GM19372 (cell line): Measurements from ENCODE around the gene EGFLAM.

Experiments used
- ATAC-seq: cut with Tn5 transposase; IDR thresholded peaks from one replicate; pipeline ENCODE4 v1.9.1; 2021; ENCODE audit warnings: mild to moderate bottlenecking, low read depth, moderate library complexity; ENCODE audit not compliant: unreplicated experiment

The EGFLAM gene

DNA sequence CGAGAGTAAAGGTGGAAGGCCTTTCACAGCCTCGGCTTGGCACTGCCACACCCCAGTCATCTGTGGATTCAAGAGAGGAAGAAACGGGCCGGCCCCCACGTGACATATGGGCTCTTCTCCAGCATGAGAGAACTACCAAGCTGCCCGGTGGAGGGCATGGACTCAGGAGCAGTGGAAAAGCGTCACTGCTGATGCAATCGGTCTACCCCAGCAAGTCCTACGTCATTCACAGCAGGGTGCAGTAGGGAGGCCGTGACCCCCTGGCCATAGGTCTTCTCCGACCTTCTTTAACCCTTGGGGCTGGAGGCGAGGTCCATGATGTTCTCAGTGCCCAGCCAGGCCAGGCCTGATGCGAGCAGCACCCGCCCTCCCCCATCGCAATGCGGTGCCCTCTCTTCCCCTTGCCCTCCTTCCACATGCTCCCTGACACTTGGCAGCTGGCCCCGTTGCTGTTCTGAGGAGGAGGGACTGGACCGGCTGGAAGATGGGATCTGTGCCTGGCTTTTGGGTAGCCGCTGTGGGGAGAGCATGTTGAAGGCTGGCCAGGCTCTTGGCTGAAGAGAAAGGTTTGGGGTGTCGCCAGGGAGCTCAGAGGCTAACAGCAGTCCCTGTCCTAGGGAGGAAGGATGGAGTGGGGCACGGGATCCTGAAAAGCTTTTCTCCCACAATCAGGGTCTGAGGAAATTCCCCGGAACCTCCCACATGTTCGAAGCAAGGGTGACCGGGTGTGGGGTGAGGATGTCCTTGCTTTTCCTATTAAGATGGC lies 208.2 kb downstream of the EGFLAM start:
- no peak for ATAC-seq

DNA sequence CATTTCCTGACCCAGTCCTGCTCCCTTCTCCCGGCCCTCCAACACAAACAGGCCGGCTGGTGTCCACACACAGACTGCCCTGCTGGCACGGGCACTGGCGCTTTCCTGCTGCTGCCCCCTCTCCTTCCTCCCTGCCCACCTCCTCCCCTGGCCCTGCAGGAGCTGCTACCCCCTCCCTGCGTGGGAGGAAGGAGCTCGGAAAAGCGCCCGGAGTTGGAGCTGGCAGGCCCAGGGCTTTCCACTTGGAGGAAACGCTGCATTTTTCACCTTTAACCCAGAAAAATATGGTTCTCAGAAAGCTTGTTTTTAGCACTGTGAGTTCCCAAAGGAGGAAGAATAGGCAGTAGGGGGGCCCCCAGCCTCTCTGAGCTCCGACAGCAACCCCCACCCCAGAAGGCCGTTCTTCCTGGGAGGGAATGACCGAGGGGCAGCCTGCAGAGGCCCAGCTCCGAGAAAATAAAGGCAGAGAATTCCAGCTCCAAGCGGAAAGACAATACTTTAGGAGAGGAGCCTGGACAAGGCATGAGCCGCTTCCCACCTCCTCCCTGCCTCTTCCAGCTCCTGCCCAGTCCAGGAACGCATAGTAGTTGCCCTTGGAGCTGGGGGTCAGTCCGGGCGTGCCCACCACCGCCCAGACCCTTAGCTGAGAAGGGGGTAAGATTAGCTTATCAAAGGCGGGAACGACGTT lies 209.1 kb downstream of the EGFLAM start:
- no peak for ATAC-seq

DNA sequence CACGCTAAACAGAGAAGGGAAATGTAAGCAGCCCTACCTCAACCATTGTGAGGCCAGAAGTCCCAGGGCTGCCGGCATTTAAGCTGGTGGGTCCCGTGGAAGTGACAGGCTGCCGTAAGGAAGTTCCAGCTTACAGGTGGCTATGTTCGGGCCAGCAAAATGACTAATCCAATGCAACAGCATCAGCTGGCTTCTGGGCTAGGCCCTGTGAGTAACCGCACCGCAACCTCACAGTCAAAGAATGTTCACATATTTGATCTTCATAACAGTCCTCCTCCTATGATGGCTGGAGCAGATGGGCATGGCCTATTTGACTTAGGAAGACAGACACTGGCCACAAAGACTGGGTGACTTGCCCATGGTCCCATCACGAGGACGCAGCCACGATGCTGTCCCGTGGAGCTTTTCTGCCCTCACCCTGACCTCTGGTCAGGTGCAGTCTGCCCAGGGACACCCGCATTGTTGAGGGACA lies 209.9 kb downstream of the EGFLAM start:
- ATAC-seq, result no peak

DNA sequence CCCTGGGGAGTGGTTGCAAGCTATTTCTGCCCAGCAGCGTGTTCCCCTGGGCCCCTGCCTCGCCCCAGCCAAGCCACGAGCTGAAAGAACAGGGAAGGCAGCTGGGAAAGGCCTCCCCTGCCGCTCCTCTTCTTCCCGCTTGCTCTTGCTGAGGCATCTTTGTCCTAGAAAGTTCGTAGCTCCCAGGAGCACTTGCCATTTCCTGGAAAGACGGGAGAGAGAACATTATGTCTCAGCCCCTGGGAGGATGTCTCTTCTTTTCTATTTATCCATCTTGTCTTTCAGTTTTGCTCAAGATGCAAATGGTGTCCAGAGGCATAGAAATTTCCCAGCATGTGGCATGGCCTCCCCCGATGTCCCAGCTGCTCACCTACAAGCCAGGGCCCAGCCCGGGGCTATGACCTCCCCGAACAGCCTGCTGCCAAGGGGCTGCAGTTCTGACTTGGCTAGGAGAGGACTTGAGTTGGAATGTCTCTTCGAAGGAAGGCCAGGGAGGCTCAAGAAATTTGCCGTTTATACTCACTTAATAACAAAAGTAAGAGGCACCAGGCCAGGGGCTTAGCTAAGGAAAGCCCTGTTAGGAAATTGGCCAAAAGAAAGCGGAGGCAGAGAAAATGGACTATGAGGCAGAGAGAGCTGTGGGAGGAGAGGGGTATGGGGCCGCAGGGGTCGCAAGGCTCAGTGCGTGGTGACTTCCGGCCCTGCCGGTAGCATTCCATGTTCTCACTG lies 210.8 kb downstream of the EGFLAM start:
- ATAC-seq, result no peak

DNA sequence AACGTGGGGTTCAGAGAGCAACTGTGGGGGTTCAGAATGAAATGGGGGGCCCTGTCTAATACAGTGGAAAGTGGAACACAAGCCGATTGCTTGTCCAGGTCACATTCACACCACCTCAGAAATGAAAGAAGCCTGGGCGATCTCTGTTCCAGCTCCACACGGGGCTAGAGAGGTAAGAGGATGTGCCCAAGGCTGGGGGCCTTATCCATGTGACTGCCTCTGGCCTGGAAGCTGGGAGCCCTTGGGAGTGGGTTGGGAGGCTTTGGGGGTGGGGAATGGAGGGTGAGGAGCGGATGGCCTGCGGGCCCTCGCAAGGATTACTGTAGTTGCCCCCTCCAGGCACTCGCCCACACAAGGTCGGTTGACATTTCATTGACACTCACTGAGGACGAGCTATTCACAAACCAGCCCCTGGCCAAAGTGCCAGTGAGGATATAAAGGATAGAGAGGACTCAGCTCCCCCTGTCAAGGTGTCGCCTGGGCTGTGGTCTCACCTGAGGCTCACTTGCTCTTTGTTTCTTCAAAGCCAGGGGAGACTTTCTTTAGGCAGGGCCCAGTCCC lies 211.4 kb downstream of the EGFLAM start:
- ATAC-seq, result no peak

DNA sequence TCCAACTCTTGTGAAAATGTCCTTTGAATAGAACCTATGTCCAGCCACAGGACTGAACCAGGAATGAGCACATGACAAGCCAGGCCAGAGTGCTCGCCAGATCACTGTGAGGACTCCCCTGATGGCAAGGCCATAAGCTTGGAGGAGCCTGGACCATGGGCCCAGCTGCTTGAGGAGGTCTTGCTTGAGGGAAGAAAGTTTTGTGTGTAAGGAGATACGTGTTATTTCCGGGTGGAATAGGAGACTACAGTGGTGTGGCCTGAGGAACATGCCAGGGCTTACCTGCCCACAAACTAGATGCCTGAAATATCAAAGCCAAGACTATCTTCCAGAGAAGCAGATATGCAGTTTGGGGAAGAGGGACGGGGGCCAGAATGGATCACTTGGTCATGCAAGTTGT lies 213.3 kb downstream of the EGFLAM start:
- no peak for ATAC-seq

DNA sequence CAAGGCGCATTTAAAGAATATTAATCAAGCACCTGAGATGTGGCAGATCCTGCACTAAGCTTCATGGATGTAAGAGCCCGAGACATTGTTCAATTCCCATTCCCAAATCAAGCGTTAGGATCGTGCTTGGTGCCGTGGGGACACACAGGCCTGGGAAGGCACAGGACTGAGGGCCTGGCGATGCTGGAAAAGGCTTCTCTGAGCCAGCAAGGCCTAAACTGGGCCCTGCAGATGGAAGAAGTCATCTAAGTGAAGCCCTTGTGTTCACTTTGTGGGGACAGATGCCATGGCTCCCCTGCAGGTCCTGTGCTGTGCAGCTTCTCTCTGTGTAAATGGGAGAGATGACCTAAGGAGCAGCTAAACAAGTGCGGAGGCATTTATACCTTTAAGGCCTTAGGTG lies 214.2 kb downstream of the EGFLAM start:
- no peak for ATAC-seq

DNA sequence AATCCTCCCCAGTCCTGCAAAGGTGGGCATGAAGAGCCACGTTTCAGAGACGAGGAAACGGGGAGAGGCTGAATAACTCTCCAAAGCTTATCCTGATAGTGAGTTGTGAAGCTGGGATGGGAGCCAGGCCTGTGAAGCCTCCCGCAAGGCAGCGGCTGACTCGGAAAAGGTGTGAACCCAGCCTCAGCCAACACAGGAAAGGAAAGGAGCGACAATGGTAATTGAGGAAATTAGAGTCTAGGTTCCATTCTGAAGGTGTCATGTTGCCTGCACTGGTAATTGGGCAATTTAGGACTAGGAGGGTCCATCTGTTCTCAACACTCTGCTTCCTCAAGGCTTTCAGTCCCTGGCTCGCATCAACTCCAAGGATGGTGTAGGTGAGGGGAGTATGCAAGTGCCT lies 214.6 kb downstream of the EGFLAM start:
- ATAC-seq, result no peak

DNA sequence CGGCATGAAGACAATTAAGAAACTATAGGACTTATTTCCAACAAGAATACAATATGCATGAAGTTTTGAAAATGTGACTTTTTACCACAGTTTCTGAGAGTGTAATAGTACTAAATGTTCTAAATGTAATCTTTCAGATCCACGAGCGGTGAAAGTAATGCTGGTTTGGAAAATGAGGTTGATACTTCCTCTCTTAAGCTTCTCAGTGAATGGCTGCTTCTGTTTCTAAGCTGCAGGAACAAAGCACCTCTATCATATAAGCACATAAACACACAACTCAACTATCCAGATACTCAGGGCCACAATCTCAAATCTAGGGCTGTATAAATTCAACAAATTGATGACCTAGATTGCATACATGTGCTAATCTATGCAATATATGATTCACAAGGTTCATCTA lies 219.8 kb downstream of the EGFLAM start:
- no peak for ATAC-seq

DNA sequence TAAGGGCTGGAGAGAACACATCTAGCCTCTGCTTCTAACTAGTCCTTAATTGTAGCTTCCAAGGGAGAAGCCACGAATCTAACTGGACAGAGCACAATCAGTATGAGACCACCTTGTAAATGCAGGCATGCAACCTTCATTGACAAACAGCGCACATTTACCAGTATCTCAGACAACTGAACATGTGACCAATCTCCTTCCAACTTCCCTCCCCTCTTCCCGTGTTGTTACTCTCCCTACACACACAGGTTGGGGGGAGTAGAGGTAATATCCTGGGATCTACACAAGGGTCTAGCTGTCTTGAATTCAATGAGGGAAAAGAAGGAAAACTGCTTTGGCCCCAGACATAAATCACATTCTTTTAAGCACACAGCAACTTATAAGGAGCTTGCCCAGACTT lies 220.5 kb downstream of the EGFLAM start:
- no peak for ATAC-seq

DNA sequence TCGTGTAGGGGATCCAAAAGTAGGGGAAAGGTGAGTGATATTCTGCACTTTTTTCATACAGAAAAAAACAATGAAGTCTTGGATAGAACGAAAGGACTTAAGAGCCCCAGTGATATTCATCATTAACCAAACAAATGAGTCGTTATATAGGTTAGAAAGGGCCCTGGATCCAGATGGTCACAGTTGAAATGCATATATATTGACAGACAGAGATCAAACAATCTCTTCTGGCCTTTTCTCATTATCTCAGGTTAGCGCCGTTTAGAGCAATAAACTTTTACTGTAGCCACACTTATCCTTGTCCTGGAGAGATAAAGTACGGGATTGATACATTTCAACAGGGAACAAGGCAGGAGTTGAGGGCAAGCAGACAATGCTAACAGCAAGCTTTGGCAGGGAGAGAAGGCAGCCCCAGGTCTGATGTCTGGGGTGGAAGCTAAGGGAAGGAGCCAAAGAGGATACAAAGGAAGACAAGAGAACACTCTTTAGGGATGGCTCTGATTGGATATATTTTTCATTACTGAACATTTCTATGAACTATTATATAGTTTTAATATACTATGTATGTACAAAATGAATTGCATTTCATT lies 221.1 kb downstream of the EGFLAM start:
- ATAC-seq, result no peak

DNA sequence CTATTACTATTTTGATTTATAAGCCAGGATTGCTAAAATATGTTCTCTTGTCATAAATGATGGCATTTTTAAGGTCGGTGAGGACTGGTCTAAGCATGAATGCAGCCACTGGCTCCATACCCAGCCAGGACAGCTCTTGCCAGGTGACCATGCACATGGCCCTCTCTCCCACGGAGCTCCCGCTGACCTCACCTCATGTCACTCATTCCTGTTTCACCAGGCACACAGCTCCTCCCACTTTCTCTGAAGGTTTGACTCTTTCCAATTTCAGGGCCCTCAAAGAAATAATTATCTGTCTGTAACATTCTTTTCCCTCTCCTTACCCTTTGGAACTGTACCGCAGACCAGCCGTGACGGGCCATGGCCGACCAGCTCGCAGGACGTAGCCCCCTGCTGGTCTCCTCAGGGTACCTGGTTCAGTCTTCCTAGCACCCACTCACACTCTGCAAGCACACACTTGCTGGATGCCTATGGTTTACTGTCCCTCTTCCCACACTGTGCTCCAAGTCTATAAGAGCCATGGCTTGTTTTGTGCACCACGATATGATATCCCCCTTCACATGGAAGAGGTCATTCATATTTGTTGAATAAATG lies 225.5 kb downstream of the EGFLAM start:
- no peak for ATAC-seq

DNA sequence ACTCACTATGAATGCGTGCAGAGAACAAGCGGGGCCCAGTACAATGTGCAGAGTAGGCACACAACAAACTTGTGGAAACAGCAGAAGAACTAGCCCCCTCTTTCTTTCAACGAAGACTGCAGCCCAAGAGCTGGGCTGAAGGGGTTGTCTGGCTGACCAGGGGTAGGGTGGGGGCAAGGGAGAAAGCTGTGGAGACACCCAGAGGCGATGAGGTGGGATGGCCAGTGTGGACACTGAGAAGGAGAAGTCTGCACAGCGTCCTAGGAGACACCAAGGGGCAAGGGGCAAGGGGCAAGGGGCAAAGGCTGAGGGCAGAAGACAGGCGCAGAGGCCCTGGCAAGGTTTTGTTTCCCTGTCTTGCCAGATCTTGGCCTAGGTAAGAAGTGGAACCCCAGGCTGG lies 235.8 kb downstream of the EGFLAM start:
- ATAC-seq, result no peak

DNA sequence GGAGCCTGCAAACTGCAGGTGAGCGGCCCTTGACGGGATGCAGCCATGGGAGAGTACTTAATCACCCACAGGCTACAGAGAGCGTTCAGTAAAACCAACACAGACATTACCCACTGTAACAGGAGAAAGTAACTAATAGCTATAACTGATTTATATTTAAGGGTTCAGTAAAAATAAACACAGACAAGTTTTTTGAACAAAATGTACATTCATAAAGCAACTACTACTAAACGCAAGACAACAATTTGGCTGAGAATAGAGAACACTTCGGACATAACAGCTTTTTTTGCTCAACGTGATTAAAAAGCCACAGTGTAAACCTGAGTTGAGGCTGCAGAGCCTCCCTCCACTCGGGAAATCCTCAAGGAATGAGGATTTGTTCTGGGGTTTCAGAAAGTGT lies 236.4 kb downstream of the EGFLAM start:
- no peak for ATAC-seq

DNA sequence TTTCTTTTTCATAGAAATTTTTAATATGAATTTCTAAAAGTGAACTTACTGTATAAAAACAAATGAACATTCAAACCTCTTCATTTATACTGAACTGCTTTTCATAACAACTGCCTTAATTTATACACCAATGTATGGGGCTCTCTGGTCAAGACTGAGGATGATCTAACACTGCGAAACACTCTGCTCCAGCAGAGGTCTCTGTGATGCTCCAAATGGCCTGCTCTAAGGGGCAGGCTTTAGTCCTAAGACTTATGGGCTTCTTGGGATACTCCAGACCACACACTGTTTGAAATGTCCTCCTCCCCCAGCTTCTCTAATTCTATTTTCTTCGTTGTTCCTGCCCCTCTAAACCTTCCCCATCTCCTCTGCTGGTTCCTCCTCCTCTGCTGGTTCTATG lies 239.6 kb downstream of the EGFLAM start:
- no peak for ATAC-seq

DNA sequence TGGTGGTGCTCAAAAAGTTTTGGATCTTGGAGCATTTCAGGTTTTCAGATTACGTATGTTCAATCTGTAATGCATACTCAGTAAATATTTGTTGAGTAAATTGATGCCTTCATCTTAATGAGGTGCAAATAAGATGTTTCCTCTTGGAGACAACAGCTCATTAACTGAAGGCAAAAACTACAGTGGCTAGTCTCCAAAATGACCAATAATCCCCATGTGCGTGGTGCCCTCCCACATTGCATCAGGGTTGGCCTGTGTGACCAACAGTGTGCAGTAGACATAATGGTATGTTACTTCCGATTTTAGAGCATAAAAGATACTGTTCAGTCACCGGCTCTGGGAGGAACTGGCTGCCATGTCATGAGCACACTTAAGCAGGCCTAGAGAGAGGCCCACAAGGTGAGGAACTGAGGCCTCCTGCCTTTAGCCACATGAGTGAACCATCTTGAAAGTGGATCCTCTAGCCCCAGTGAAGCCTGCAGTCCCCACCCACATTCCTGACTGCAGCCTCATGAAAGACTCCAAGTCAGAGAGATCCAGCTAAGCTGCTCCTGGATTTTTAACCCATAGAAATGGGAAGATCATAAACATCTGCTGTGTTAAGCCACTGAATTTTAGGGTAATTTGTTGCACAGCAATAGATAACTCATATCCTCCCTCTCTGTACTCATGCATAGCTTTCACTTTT lies 242.4 kb downstream of the EGFLAM start:
- ATAC-seq, result no peak

DNA sequence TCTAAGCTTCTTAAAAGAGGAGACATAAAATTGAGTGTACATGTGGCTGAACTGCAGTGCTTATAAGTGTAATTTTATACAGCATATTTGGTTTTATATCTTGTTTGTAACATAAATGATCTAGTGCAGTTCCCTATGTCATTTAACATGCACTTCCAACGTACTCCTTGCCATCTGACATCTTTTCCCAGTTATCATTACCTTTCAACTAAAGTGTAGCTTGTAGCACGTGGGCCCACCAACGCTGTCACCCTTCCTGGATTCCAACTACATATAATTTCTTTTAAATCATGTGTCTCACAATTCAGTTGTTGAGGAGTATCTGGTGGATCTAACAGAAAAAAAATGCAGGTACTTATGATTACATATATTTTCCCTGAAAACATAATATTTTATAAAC lies 247.9 kb downstream of the EGFLAM start:
- ATAC-seq, result no peak

DNA sequence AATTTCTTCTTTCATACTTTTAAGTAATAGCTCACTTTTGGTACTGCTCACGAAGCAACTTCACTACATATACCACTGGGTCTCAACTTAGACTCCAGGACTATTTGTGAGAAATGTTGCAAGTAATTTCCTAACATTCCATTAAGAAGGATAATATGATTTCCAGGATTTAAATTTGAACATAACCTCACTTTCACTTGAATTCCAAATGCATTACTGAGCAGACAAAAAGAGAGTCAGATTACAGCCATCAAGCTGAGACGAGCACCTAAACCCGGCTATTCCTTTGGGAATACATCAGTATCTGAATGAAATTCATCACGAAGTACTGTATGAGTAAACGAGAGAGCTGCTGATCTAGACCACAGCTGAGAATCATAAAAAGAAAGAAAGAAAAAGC lies 250.8 kb downstream of the EGFLAM start:
- no peak for ATAC-seq
